ENCODE measurements around the gene RPL27A. TPM values are rescaled to one million over a fixed set of nuclear protein-coding genes. Genes with fewer than 3 reads are reported as not detected.

The RPL27A gene
- total and polyA plus RNA-seq, 2 of the 8 experiments (the other 6 are each of a cell fraction or from before 2014, with no cell fraction given): 1,756 to 1,777 TPM

DNA sequence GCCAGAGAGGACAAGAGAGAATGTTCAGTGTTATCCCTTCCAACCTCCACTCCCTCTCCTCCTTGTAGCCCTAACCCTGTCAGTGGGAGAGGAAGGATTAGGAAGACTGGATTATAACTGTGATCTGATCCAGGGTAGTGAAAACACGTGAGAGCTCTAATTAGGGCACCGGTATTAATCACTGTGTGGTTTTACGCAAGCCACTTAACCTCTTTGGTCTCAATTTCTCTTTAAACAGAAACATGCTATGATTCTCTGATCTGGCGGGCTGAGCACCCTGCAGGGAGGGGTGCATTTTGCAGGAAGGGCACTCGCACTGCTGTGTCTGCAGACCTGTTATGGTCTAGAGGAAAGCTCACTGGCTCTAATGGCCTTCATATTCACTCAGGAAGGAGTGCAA lies 11.5 kb downstream of the RPL27A start (continued):
- no peak for TF ChIP-seq SUZ12 (IDR thresholded peaks at IDR 0.05; ENCODE audit: low read length)

All from H1 (cell line).